ENCODE results near the gene PRSS53. TPM values are rescaled to one million over a fixed set of nuclear protein-coding genes. Genes with fewer than 3 reads are reported as not detected.

PRSS53 gene
- total RNA-seq, 1 donor from 2014 or later, result 7.5 TPM

DNA sequence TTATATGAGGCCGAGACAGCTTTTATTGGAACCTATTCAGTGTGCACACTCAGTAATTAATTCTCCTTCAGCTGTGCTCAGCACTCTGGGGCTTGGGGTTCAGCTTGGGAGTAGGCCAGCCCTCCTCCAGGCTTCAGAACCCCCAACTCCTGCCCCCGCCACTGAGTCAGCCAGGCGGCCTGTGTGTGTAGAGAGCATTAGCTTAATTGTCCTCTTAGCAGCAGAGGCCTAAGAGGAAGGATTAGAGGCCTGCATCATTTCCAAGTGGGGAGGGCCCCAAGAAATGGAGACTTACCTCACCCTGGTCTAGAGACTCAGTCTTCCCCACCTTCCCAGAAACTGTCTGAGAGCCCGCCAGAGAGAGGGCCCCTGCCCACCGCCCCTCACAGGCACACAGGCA, 772 bp downstream of the PRSS53 start:
- Histone ChIP-seq H3K4me1 (no peaks in the 10 kb centered on the region), H3K36me3 (peaks cover 42 to 58% of the 10 kb centered on the region in 2 donors), H3K27me3 (no peaks in the 10 kb centered on the region), H3K4me3 (no peak overlapping the region), H3K9me3 (no peaks in the 10 kb centered on the region), H3K27ac (no peak overlapping the region)
- intact Hi-C loops (cut with DNase I), result no loop called here
- no peak for DNase-seq (ENCODE audit: low spot score in 2 of 2)
- TF ChIP-seq, protein P1, sequence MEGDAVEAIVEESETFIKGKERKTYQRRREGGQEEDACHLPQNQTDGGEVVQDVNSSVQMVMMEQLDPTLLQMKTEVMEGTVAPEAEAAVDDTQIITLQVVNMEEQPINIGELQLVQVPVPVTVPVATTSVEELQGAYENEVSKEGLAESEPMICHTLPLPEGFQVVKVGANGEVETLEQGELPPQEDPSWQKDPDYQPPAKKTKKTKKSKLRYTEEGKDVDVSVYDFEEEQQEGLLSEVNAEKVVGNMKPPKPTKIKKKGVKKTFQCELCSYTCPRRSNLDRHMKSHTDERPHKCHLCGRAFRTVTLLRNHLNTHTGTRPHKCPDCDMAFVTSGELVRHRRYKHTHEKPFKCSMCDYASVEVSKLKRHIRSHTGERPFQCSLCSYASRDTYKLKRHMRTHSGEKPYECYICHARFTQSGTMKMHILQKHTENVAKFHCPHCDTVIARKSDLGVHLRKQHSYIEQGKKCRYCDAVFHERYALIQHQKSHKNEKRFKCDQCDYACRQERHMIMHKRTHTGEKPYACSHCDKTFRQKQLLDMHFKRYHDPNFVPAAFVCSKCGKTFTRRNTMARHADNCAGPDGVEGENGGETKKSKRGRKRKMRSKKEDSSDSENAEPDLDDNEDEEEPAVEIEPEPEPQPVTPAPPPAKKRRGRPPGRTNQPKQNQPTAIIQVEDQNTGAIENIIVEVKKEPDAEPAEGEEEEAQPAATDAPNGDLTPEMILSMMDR (IDR thresholded peaks at IDR 0.05), result no peak

DNA sequence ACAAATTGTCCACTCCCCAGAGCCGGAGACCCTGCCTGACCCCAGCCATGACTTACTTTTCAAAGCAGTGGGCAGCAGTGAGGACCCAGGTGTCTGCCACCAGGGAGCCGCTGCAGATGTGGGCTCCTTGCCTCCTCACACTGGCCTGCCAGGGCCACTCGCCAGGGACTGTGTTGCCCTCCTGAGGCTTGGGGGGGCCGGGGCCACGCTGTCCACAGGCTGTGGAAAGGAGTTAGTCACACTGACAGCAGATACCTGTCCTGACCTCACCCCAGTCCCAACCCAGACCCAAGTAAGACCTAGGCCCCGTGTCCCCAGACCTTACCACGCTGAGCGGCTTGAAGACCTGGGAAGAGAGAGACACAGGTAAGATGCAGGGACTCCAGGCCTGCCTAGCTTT, 1.3 kb downstream of the PRSS53 start:
- TF ChIP-seq, protein P1 (IDR thresholded peaks at IDR 0.05), result no peak
- no peaks in the 10 kb centered on the region for H3K27me3 ChIP-seq
- no peaks in the 10 kb centered on the region for H3K9me3 ChIP-seq
- H3K27ac ChIP-seq, result no peak overlapping the region
- DNase-seq (ENCODE audit: low spot score in 2 of 2), result no peak
- H3K36me3 ChIP-seq, result peaks cover 44 to 63% of the 10 kb centered on the region in 2 donors
- no peak overlapping the region for H3K4me3 ChIP-seq
- no peaks in the 10 kb centered on the region for H3K4me1 ChIP-seq
- intact Hi-C loops (cut with DNase I), result no loop called here

DNA sequence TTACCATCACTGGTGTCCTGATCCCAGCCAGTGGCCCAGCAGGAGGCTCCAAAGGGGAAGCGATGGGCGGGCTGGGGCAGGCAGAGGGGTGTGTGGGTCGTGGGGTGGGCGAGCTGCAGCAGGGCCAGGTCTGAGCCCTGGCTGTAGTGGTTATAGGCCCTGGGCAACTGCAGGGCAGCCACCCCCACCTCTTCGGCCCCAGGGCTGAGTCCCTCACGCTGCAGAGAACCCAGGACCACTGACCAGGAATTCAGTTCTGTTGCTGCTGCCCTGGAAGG, 2.2 kb downstream of the PRSS53 start:
- Histone ChIP-seq H3K4me1 (no peaks in the 10 kb centered on the region), H3K4me3 (no peak overlapping the region), H3K9me3 (no peaks in the 10 kb centered on the region), H3K27me3 (no peaks in the 10 kb centered on the region), H3K27ac (no peak overlapping the region), H3K36me3 (peaks cover 49 to 66% of the 10 kb centered on the region in 2 donors)
- intact Hi-C loops (cut with DNase I), result no loop called here
- TF ChIP-seq, protein P1 (IDR thresholded peaks at IDR 0.05), result no peak
- no peak for DNase-seq (ENCODE audit: low spot score in 2 of 2)

DNA sequence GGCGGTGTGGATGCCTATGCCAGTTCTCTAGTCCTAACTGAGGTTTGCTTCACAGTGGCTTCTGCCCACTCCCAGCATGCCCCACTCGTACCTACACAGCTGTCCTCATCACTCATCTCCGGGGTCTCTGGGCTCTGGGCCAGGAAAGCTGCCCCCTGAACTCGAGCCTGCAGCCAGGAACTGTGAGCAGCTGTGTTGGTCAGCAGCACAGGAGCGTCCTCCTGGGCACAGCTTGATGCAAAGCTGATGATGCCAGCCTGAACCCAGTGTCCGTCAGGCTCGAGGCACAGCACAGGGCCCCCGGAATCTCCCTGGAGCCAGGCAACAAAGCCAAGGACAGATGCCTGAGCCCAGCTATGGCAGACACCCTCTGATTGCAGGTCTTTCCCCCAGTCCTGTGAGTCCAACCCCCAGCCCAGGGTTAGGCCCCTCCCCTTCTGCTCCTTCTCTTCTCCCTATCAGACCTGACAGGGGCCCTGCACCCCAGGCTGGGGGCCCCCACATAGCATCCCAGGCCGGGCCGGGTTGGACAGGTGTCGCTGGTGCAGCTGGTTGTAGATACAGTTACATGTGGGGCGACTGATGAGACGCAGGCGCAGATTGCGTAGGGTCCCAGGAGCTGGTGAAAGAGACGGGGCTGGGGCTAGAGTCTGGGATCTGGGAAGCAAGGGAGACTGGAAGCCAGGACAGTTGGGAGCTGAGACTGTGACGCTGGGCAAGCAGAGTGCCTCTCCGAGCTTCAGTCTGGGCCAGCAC, 2.7 kb downstream of the PRSS53 start:
- H3K27me3 ChIP-seq, result no peaks in the 10 kb centered on the region
- no peaks in the 10 kb centered on the region for H3K9me3 ChIP-seq
- intact Hi-C loops (cut with DNase I), result no loop called here
- DNase-seq (ENCODE audit: low spot score in 2 of 2), result no peak
- no peak overlapping the region for H3K27ac ChIP-seq
- peaks cover 53 to 67% of the 10 kb centered on the region in 2 donors for H3K36me3 ChIP-seq
- no peaks in the 10 kb centered on the region for H3K4me1 ChIP-seq
- TF ChIP-seq, protein P1 (IDR thresholded peaks at IDR 0.05), result no peak
- H3K4me3 ChIP-seq, result no peak overlapping the region

DNA sequence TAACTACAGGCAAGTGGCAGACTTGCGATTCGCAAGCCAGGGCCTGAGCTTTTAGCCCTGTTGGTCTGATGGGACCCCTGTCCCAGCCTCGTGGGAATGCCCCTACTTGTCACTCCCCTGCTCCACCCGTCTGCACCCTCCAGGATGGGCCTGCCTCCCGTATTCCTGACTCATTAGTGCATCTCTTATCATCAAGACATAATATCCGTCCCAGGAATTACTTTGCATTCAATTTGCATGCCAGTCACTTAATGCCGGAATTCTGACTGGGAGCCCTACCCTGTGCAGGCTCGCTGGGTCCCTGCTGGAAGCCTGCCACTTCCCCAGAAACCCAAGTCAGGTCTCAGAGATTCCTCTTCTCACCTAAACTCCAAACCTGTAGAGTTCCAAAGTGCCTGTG, 3.3 kb downstream of the PRSS53 start:
- Histone ChIP-seq H3K27me3 (no peaks in the 10 kb centered on the region), H3K9me3 (no peaks in the 10 kb centered on the region), H3K27ac (no peak overlapping the region), H3K36me3 (peaks cover 53 to 67% of the 10 kb centered on the region in 2 donors), H3K4me1 (no peaks in the 10 kb centered on the region), H3K4me3 (no peak overlapping the region)
- DNase-seq (ENCODE audit: low spot score in 2 of 2), result no peak
- TF ChIP-seq, protein P1 (IDR thresholded peaks at IDR 0.05), result no peak
- intact Hi-C loops (cut with DNase I), result no loop called here

Data from ascending aorta (tissue), 2 donors.